HEK293 (cell line): ENCODE measurements around the gene PRKG1.

Experiments
- CTCF ChIA-PET: fragments of 350-600 bp; formaldehyde crosslinking; extraction: SDS; loops from one replicate; lab custom pipeline; 2021; ENCODE audit warnings: antibody characterized with exemption; lab: Yijun Ruan, JAX
- POLR2A ChIA-PET: fragments of 300-600 bp; formaldehyde crosslinking; extraction: SDS; loops from one replicate; lab custom pipeline; 2020; ENCODE audit warnings: antibody characterized with exemption, inconsistent platforms; lab: Yijun Ruan, JAX
- H3K27ac ChIP-seq: fragments of 200-500 bp; sonication (Bioruptor generic); 2 replicates; pipeline ENCODE4 v1.5.1; 2014; ENCODE audit warnings: low read depth, low read length, control low read depth, inconsistent platforms; ENCODE audit errors: extremely low read depth
- H3K36me3 ChIP-seq, 2 experiments: fragments of 200-500 bp in 1 of 2; sonication (Bioruptor generic) in 1 of 2; 1 replicate in 1 of 2; 2 replicates in 1 of 2; pipeline ENCODE4 v1.5.1; 2014 to 2017; ENCODE audit warnings: inconsistent platforms in 2 of 2, low read length in 2 of 2; ENCODE audit not compliant: control insufficient read depth in 2 of 2, insufficient read depth in 1 of 2
- H3K4me1 ChIP-seq: fragments of 200-500 bp; sonication (Bioruptor generic); 2 replicates; pipeline ENCODE4 v1.5.1; 2014; ENCODE audit warnings: mild to moderate bottlenecking, low read length, inconsistent platforms; ENCODE audit not compliant: control insufficient read depth, insufficient read depth
- H3K4me3 ChIP-seq: 2 replicates; pipeline ENCODE4 v1.5.1; 2011; ENCODE audit warnings: low read depth, mild to moderate bottlenecking, control low read depth, low read length, moderate library complexity
- H3K9me3 ChIP-seq: fragments of 200-500 bp; sonication (Bioruptor generic); 2 replicates; pipeline ENCODE4 v1.5.1; 2014; ENCODE audit warnings: low read depth, low read length, inconsistent platforms; ENCODE audit not compliant: control insufficient read depth, insufficient read depth
- KLF7 ChIP-seq: fragments of 450-650 bp; formaldehyde crosslinking; IDR thresholded peaks from 2 replicates; pipeline ENCODE4 v1.5.1; 2016; ENCODE audit warnings: missing biosample characterization, missing genetic modification characterization, borderline replicate concordance
- KLF9 ChIP-seq: fragments of 450-650 bp; formaldehyde crosslinking; IDR thresholded peaks from 2 replicates; pipeline ENCODE4 v1.5.1; 2016; ENCODE audit warnings: missing biosample characterization, missing genetic modification characterization, low read depth
- MYNN ChIP-seq: fragments of 450-650 bp; formaldehyde crosslinking; IDR thresholded peaks from 2 replicates; pipeline ENCODE4 v1.5.1; 2016; ENCODE audit warnings: missing biosample characterization, missing genetic modification characterization, borderline replicate concordance
- SCRT1 ChIP-seq: fragments of 450-650 bp; formaldehyde crosslinking; IDR thresholded peaks from 2 replicates; pipeline ENCODE4 v1.5.1; 2016; ENCODE audit warnings: missing biosample characterization, missing genetic modification characterization, borderline replicate concordance
- SP2 ChIP-seq: fragments of 450-650 bp; formaldehyde crosslinking; IDR thresholded peaks from 2 replicates; pipeline ENCODE4 v1.5.1; 2016; ENCODE audit warnings: missing biosample characterization, missing genetic modification characterization
- ZBTB20 ChIP-seq: fragments of 450-650 bp; formaldehyde crosslinking; IDR thresholded peaks from 2 replicates; pipeline ENCODE4 v1.5.1; 2016; ENCODE audit warnings: missing biosample characterization, missing genetic modification characterization
- ZFP37 ChIP-seq: fragments of 450-650 bp; formaldehyde crosslinking; IDR thresholded peaks from 2 replicates; pipeline ENCODE4 v1.5.1; 2016; ENCODE audit warnings: missing biosample characterization, missing genetic modification characterization
- ZNF10 ChIP-seq: fragments of 450-650 bp; formaldehyde crosslinking; IDR thresholded peaks from 2 replicates; pipeline ENCODE4 v1.5.1; 2017; ENCODE audit warnings: missing biosample characterization, missing genetic modification characterization
- ZNF114 ChIP-seq: fragments of 450-650 bp; formaldehyde crosslinking; IDR thresholded peaks from 2 replicates; pipeline ENCODE4 v1.5.0; 2017; ENCODE audit warnings: missing biosample characterization, missing genetic modification characterization
- ZNF174 ChIP-seq: fragments of 450-650 bp; formaldehyde crosslinking; IDR thresholded peaks from 2 replicates; pipeline ENCODE4 v1.5.0; 2017; ENCODE audit warnings: missing biosample characterization, mild to moderate bottlenecking, missing genetic modification characterization
- ZNF184 ChIP-seq: fragments of 450-650 bp; IDR thresholded peaks from 2 replicates; pipeline ENCODE4 v1.5.1; 2018; ENCODE audit warnings: missing biosample characterization, mild to moderate bottlenecking, missing genetic modification characterization
- ZNF24 ChIP-seq: fragments of 450-650 bp; formaldehyde crosslinking; IDR thresholded peaks from 2 replicates; pipeline ENCODE4 v1.5.1; 2016; ENCODE audit warnings: missing biosample characterization, missing genetic modification characterization
- ZNF274 ChIP-seq, 2 experiments: fragments of 200-500 bp in 1 of 2; fragments of 450-650 bp in 1 of 2; sonication (Bioruptor generic) in 1 of 2; formaldehyde crosslinking in 1 of 2; IDR thresholded peaks; 2 replicates each; pipeline versions ENCODE4 v1.5.1 to v1.6.1; 2014 to 2016; ENCODE audit warnings: borderline replicate concordance in 1 of 2, inconsistent platforms in 1 of 2, low read length in 1 of 2, missing biosample characterization in 1 of 2, missing genetic modification characterization in 1 of 2
- ZNF324 ChIP-seq: fragments of 450-650 bp; formaldehyde crosslinking; IDR thresholded peaks from 2 replicates; pipeline ENCODE4 v1.5.1; 2016; ENCODE audit warnings: missing biosample characterization, missing genetic modification characterization
- ZNF341 ChIP-seq: fragments of 450-650 bp; formaldehyde crosslinking; IDR thresholded peaks from 2 replicates; pipeline ENCODE4; 2016; ENCODE audit warnings: low read depth, missing biosample characterization, missing genetic modification characterization
- ZNF473 ChIP-seq: fragments of 450-650 bp; formaldehyde crosslinking; IDR thresholded peaks from 2 replicates; pipeline ENCODE4 v1.5.1; 2017; ENCODE audit warnings: missing biosample characterization, missing genetic modification characterization
- ZNF555 ChIP-seq: fragments of 450-650 bp; formaldehyde crosslinking; conservative IDR thresholded peaks from 2 replicates; pipeline ENCODE4 v1.5.1; 2017; ENCODE audit warnings: missing biosample characterization, mild to moderate bottlenecking, missing genetic modification characterization, inconsistent platforms
- ZNF561 ChIP-seq: fragments of 450-650 bp; IDR thresholded peaks from 2 replicates; pipeline ENCODE4 v1.5.1; 2018; ENCODE audit warnings: missing biosample characterization, missing genetic modification characterization, borderline replicate concordance
- ZNF571 ChIP-seq: fragments of 450-650 bp; formaldehyde crosslinking; IDR thresholded peaks from 2 replicates; pipeline ENCODE4 v1.5.0; 2017; ENCODE audit warnings: missing biosample characterization, missing genetic modification characterization
- ZNF623 ChIP-seq: fragments of 450-650 bp; formaldehyde crosslinking; IDR thresholded peaks from 2 replicates; pipeline ENCODE4 v1.5.1; 2016; ENCODE audit warnings: missing biosample characterization, missing genetic modification characterization
- ZNF777 ChIP-seq: fragments of 450-650 bp; formaldehyde crosslinking; IDR thresholded peaks from 2 replicates; pipeline ENCODE4 v1.5.1; 2017; ENCODE audit warnings: missing biosample characterization, missing genetic modification characterization, borderline replicate concordance
- ZNF792 ChIP-seq: fragments of 450-650 bp; formaldehyde crosslinking; IDR thresholded peaks from 2 replicates; pipeline ENCODE4 v1.5.1; 2016; ENCODE audit warnings: missing biosample characterization, missing genetic modification characterization
- ZNF837 ChIP-seq: fragments of 450-650 bp; formaldehyde crosslinking; IDR thresholded peaks from 2 replicates; pipeline ENCODE4 v1.5.1; 2016; ENCODE audit warnings: missing biosample characterization, missing genetic modification characterization
- ZXDB ChIP-seq: fragments of 450-650 bp; formaldehyde crosslinking; IDR thresholded peaks from 2 replicates; pipeline ENCODE4 v1.5.1; 2016; ENCODE audit warnings: missing biosample characterization, missing genetic modification characterization
- TF ChIP-seq, protein P1 (sequence below): fragments of 450-650 bp; formaldehyde crosslinking; IDR thresholded peaks from 2 replicates; pipeline ENCODE4 v1.5.1; 2016; ENCODE audit warnings: missing biosample characterization, missing genetic modification characterization
- TF ChIP-seq, protein P2 (sequence below): fragments of 450-650 bp; formaldehyde crosslinking; IDR thresholded peaks from 2 replicates; pipeline ENCODE4 v1.5.1; 2017; ENCODE audit warnings: missing biosample characterization, mild to moderate bottlenecking, missing genetic modification characterization, moderate library complexity
- TF ChIP-seq, protein P3 (sequence below): fragments of 450-650 bp; formaldehyde crosslinking; IDR thresholded peaks from 2 replicates; pipeline ENCODE4 v1.5.1; 2016; ENCODE audit warnings: missing biosample characterization, missing genetic modification characterization

Gene PRKG1

DNA sequence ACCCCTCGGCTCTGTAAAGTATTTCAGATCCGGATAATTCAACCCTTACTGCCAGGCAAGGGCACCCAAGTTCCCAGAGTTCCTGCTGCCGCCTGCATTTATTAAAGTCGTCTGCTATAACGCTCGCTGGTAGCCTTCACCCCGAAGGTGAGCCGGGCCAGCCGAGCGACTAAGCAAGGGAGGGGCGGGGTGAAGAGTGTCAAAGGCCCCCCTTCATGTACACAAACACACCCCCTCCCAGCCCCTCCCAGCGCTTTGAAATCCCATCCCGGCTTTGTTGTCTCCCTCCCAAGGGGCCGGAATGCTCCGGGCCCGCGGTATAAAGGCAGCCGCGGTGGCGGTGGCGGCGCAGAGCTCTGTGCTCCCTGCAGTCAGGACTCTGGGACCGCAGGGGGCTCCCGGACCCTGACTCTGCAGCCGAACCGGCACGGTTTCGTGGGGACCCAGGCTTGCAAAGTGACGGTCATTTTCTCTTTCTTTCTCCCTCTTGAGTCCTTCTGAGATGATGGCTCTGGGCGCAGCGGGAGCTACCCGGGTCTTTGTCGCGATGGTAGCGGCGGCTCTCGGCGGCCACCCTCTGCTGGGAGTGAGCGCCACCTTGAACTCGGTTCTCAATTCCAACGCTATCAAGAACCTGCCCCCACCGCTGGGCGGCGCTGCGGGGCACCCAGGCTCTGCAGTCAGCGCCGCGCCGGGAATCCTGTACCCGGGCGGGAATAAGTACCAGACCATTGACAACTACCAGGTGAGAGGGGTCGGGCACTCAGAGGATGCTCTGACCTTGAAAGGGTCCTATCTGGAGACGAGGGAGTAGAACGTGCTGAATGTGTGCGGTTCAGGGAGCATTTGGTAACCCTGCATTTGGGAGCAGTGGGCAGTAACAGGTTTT, 1239.9 kb downstream of the PRKG1 start, which contains the start of gene DKK1 (continued):
- TF ChIP-seq, protein P1, sequence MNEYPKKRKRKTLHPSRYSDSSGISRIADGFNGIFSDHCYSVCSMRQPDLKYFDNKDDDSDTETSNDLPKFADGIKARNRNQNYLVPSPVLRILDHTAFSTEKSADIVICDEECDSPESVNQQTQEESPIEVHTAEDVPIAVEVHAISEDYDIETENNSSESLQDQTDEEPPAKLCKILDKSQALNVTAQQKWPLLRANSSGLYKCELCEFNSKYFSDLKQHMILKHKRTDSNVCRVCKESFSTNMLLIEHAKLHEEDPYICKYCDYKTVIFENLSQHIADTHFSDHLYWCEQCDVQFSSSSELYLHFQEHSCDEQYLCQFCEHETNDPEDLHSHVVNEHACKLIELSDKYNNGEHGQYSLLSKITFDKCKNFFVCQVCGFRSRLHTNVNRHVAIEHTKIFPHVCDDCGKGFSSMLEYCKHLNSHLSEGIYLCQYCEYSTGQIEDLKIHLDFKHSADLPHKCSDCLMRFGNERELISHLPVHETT (tag by site-specific recombination): no peak
- peak; percentile 55; the same call in 1 of the 2 replicates for TF ChIP-seq ZNF24
- no peak for TF ChIP-seq ZNF114 (tag by site-specific recombination)
- TF ChIP-seq ZNF274 (IDR thresholded peaks at IDR 0.05; ENCODE audit: low read length): no peak
- TF ChIP-seq ZNF274 (tag by site-specific recombination; IDR thresholded peaks at IDR 0.05; ENCODE audit: borderline replicate concordance): no peak
- TF ChIP-seq ZNF561: peak; percentile 82; the same call in 1 of the 2 replicates
- TF ChIP-seq ZXDB (tag by site-specific recombination): no peak; the same call in none of the 2 replicates

DNA sequence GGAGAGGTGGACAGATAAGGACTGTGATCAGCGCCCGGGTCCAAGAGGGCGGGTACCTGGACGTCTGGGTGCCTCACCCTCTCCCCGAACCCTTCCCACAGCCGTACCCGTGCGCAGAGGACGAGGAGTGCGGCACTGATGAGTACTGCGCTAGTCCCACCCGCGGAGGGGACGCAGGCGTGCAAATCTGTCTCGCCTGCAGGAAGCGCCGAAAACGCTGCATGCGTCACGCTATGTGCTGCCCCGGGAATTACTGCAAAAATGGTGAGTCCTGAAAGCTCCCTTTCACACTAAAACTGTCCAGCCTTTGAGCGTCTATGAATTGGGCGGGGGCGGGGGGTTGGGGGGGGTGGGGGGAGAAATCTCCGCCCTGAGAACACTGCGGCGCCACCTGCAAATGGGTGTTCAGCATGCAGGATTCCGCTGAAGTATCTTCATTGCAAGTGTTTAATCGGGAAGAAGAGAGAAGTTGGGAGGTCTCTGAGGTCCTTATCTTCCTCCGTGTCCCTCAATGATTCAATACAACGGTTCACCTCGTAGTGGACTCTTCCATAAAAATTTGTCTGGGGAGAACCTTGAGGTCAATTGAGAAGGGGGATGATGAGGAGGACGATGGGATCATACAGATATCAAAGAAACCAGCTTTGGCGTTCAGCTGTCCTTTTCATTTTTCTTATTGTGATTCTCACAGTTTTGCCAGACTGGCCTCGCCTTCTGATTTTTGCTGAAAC, 1240.7 kb downstream of the PRKG1 start:
- peaks cover 0 to 4% of the 10 kb centered on the region in 2 experiments; a peak in 1 of 3 replicates for H3K36me3 ChIP-seq
- TF ChIP-seq KLF9 (tag by site-specific recombination) (no peak), ZNF555 (tag by site-specific recombination) (no peak), ZNF623 (tag by site-specific recombination) (no peak), ZNF174 (tag by site-specific recombination) (no peak), ZNF837 (tag by site-specific recombination) (no peak), ZNF10 (tag by site-specific recombination) (peak; percentile 46; the same call in 1 of the 2 replicates), ZBTB20 (tag by site-specific recombination) (peak; percentile 46), ZNF184 (tag by site-specific recombination) (no peak), ZNF341 (no peak), SP2 (tag by site-specific recombination) (peak; percentile 19; the same call in 1 of the 2 replicates), KLF7 (tag by site-specific recombination) (no peak), ZNF777 (tag by site-specific recombination) (no peak), ZNF571 (tag by site-specific recombination) (no peak), ZNF473 (tag by site-specific recombination) (no peak), SCRT1 (no peak), MYNN (tag by site-specific recombination) (no peak), ZNF792 (tag by site-specific recombination) (0 out of 2 replicates have a peak, but pooled peaks have one; percentile 21), ZFP37 (tag by site-specific recombination) (no peak), ZNF324 (tag by site-specific recombination) (no peak)
- TF ChIP-seq, protein P2, sequence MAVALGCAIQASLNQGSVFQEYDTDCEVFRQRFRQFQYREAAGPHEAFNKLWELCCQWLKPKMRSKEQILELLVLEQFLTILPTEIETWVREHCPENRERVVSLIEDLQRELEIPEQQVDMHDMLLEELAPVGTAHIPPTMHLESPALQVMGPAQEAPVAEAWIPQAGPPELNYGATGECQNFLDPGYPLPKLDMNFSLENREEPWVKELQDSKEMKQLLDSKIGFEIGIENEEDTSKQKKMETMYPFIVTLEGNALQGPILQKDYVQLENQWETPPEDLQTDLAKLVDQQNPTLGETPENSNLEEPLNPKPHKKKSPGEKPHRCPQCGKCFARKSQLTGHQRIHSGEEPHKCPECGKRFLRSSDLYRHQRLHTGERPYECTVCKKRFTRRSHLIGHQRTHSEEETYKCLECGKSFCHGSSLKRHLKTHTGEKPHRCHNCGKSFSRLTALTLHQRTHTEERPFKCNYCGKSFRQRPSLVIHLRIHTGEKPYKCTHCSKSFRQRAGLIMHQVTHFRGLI: no peak
- TF ChIP-seq, protein P3, sequence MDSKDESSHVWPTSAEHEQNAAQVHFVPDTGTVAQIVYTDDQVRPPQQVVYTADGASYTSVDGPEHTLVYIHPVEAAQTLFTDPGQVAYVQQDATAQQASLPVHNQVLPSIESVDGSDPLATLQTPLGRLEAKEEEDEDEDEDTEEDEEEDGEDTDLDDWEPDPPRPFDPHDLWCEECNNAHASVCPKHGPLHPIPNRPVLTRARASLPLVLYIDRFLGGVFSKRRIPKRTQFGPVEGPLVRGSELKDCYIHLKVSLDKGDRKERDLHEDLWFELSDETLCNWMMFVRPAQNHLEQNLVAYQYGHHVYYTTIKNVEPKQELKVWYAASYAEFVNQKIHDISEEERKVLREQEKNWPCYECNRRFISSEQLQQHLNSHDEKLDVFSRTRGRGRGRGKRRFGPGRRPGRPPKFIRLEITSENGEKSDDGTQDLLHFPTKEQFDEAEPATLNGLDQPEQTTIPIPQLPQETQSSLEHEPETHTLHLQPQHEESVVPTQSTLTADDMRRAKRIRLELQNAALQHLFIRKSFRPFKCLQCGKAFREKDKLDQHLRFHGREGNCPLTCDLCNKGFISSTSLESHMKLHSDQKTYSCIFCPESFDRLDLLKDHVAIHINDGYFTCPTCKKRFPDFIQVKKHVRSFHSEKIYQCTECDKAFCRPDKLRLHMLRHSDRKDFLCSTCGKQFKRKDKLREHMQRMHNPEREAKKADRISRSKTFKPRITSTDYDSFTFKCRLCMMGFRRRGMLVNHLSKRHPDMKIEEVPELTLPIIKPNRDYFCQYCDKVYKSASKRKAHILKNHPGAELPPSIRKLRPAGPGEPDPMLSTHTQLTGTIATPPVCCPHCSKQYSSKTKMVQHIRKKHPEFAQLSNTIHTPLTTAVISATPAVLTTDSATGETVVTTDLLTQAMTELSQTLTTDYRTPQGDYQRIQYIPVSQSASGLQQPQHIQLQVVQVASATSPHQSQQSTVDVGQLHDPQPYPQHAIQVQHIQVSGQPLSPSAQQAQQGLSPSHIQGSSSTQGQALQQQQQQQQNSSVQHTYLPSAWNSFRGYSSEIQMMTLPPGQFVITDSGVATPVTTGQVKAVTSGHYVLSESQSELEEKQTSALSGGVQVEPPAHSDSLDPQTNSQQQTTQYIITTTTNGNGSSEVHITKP: peak; percentile 30; the same call in 1 of the 2 replicates
- CTCF ChIA-PET: interaction anchor here (0.6 to 2.3 kb wide), 9 partner anchors 9 to 263 kb away, joined by 3 to 29 read pairs (median 5); no protein-coding TSS in a partner anchor
- H3K27ac ChIP-seq: no peak overlapping the region; the same call in 1 of the 2 replicates
- peak overlapping the region; percentile 67 for H3K4me3 ChIP-seq
- H3K9me3 ChIP-seq: no peaks in the 10 kb centered on the region
- POLR2A ChIA-PET: interaction anchor here (0.8 kb wide), 1 partner anchor 265 kb away, joined by 4 read pairs; no protein-coding TSS in a partner anchor
- no peaks in the 10 kb centered on the region for H3K4me1 ChIP-seq
